A673 (cell line): Measurements from ENCODE around the gene PDE10A. TPM values are rescaled to one million over a fixed set of nuclear protein-coding genes. Genes with fewer than 3 reads are reported as not detected.

Experiments
- BruUV-seq: library from RNA; stranded (reverse); fragments of 400-500 nt; replicated peaks from 2 replicates; lab custom pipeline; 2021; lab: Mats Ljungman, UMichigan
- CTCF ChIA-PET: fragments of 300-600 bp; sonication (Branson Sonifier 250); formaldehyde crosslinking; loops from one replicate; lab custom pipeline; 2022; ENCODE audit warnings: antibody characterized with exemption; lab: Charles Lee
- POLR2A ChIA-PET: fragments of 300-600 bp; sonication (Branson Sonifier 250); formaldehyde crosslinking; loops from one replicate; lab custom pipeline; 2022; ENCODE audit warnings: antibody characterized with exemption; ENCODE audit not compliant: low non-redundant PET; lab: Charles Lee
- DNase-seq: peaks from one replicate; pipeline ENCODE4 v3.0.0-alpha.2; 2015; ENCODE audit warnings: low spot score
- H3K27ac ChIP-seq: fragments of 200-600 bp; sonication (generic); 2 replicates; pipeline ENCODE4 v1.5.1; 2016; ENCODE audit warnings: mixed run types, low read depth, mild to moderate bottlenecking, mixed read lengths, antibody characterized with exemption, low read length; ENCODE audit not compliant: poor library complexity, severe bottlenecking
- H3K27me3 ChIP-seq: fragments of 200-600 bp; sonication (generic); replicated peaks from 2 replicates; pipeline ENCODE4 v1.6.1; 2017; ENCODE audit warnings: mixed run types, low read depth, mild to moderate bottlenecking, mixed read lengths, antibody characterized with exemption, low read length; ENCODE audit not compliant: insufficient read depth, poor library complexity
- H3K36me3 ChIP-seq: fragments of 200-600 bp; sonication (generic); 2 replicates; pipeline ENCODE4 v1.6.1; 2016; ENCODE audit warnings: mixed run types, mild to moderate bottlenecking, mixed read lengths, antibody characterized with exemption, low read length; ENCODE audit not compliant: insufficient read depth, poor library complexity, severe bottlenecking
- H3K4me1 ChIP-seq: fragments of 200-600 bp; sonication (generic); 2 replicates; pipeline ENCODE4 v1.6.1; 2017; ENCODE audit warnings: mixed run types, mild to moderate bottlenecking, mixed read lengths, antibody characterized with exemption, low read length; ENCODE audit not compliant: insufficient read depth, poor library complexity, severe bottlenecking
- H3K4me3 ChIP-seq: fragments of 200-600 bp; sonication (generic); 2 replicates; pipeline ENCODE4 v1.5.1; 2016; ENCODE audit warnings: low read depth, mixed run types, mild to moderate bottlenecking, mixed read lengths, low read length; ENCODE audit not compliant: poor library complexity, severe bottlenecking
- H3K9me3 ChIP-seq: fragments of 200-600 bp; sonication (generic); 2 replicates; pipeline ENCODE4 v1.6.1; 2016; ENCODE audit warnings: mixed run types, low read depth, mild to moderate bottlenecking, mixed read lengths, antibody characterized with exemption, low read length; ENCODE audit not compliant: poor library complexity, severe bottlenecking
- EZH2 ChIP-seq: fragments of 200-600 bp; sonication (generic); IDR thresholded peaks from 2 replicates; pipeline ENCODE4 v1.6.1; 2017; ENCODE audit warnings: borderline replicate concordance, low read depth, mild to moderate bottlenecking, mixed read lengths, antibody characterized with exemption, low read length; ENCODE audit not compliant: poor library complexity, severe bottlenecking
- intact Hi-C: fragments of 100-400 bp; cut with micrococcal nuclease; formaldehyde crosslinking; loops from one replicate; pipeline ENCODE4 v1.10.0; 2022; ENCODE audit not compliant: unreplicated experiment
- total RNA-seq: library from RNA; stranded (reverse); gene quantifications from 2 replicates; pipeline ENCODE4 v1.2.3, GENCODE V29; 2021
- TF ChIP-seq, protein P1 (sequence below): fragments of 300-800, 200-600 bp; sonication (generic); conservative IDR thresholded peaks from 2 replicates; pipeline ENCODE4 v1.5.1; 2017; ENCODE audit warnings: low read depth, mild to moderate bottlenecking, antibody characterized with exemption, low read length, moderate library complexity, mixed read lengths

The PDE10A gene
- total RNA-seq, 1 experiment from 2014 or later = 2.3 TPM

DNA sequence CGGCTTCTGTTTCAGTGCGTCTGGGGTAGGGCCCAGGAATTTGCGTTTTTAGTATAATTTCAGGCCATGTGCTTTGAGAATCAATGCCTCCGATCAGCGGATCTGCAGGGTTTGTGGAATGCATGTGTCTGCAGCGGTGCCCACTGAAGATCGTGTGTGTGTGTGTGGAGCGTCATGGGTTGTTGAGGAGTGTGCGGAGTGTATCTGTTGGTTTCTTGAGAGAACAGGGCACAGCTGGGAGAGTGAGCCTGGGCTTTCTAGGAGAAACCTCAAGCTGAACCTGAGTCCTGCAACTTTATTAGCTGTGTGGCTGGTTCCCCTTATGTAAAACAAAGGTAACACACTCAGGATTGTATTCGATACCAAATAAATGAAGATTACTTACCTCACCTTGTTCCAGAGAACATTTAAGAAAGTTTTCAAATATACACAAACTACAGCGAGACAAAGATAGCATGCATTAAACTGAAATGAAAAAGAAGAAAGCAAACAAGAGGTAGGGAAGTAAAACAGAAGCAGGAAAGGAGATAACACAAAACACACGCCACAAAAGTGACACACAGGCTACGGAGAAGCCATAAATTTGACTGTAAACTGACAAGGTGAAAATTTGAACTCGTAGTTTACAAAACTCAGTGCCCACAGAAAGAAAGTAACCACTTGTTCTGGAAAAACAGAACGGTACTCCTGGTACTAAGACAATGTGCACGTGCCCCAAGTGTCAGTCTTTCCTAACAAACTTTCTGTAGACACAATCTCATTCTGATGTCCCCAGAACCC is 28.8 kb downstream of the PDE10A start:
- no peak for DNase-seq
- Histone ChIP-seq H3K36me3 (no peaks in the 10 kb centered on the region), H3K4me1 (no peaks in the 10 kb centered on the region), H3K27me3 (peaks cover 16% of the 10 kb centered on the region), H3K9me3 (no peaks in the 10 kb centered on the region), H3K4me3 (no peak overlapping the region), H3K27ac (no peak overlapping the region)
- TF ChIP-seq, protein P1, sequence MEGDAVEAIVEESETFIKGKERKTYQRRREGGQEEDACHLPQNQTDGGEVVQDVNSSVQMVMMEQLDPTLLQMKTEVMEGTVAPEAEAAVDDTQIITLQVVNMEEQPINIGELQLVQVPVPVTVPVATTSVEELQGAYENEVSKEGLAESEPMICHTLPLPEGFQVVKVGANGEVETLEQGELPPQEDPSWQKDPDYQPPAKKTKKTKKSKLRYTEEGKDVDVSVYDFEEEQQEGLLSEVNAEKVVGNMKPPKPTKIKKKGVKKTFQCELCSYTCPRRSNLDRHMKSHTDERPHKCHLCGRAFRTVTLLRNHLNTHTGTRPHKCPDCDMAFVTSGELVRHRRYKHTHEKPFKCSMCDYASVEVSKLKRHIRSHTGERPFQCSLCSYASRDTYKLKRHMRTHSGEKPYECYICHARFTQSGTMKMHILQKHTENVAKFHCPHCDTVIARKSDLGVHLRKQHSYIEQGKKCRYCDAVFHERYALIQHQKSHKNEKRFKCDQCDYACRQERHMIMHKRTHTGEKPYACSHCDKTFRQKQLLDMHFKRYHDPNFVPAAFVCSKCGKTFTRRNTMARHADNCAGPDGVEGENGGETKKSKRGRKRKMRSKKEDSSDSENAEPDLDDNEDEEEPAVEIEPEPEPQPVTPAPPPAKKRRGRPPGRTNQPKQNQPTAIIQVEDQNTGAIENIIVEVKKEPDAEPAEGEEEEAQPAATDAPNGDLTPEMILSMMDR = no peak
- TF ChIP-seq EZH2 = no peak
- ChIA-PET CTCF (no interaction called here), POLR2A (no interaction called here)
- BruUV-seq = no TSS peak
- intact Hi-C loops = no loop called here

DNA sequence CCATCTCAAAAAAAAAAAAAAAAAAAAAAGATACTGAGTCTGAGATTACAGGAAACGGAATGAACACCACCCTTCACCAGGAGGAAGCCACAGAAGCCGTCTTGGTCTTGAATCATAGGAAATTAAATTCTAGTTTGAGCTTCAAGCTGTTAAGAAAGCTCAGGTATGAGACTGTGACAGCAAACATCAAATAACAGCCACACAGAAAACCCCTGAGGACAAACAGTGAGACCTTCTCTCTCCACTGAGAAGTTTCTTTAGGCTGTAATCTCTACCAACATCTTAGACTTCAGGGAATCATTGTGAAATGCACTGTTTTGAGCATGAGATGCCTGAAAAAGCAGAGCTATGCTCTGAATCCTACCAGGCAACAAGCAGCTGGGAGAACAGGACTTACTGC is 30.8 kb downstream of the PDE10A start:
- H3K27me3 ChIP-seq = peaks cover 28% of the 10 kb centered on the region
- H3K27ac ChIP-seq = no peak overlapping the region
- no TSS peak for BruUV-seq
- no peak for DNase-seq
- H3K4me1 ChIP-seq = no peaks in the 10 kb centered on the region
- H3K36me3 ChIP-seq = no peaks in the 10 kb centered on the region
- CTCF ChIA-PET = no interaction called here
- POLR2A ChIA-PET = no interaction called here
- H3K9me3 ChIP-seq = no peaks in the 10 kb centered on the region
- intact Hi-C loops = no loop called here
- TF ChIP-seq, protein P1 = no peak
- TF ChIP-seq EZH2 = no peak
- H3K4me3 ChIP-seq = no peak overlapping the region

DNA sequence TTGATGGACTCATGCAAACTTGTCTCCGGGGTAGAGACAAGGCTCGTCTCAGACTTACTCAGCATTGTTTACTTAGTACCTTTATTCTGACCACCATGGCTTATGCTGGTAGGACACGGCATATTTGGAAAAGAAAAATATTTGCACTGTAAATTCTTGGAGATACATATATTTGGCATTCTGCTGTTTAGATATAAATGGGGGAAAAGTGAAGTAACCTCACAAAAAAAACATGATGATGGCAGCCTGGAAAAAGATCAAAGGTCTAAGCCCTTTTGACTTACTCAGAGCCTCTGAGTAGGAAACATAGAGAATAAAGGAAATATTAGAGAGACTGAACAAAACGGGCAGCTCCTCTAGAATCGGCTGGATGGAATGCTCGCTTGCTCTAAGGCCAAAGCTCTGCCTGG is 32.5 kb downstream of the PDE10A start:
- Histone ChIP-seq H3K9me3 (no peaks in the 10 kb centered on the region), H3K27me3 (peaks cover 29% of the 10 kb centered on the region), H3K36me3 (no peaks in the 10 kb centered on the region), H3K4me3 (no peak overlapping the region), H3K27ac (no peak overlapping the region), H3K4me1 (no peaks in the 10 kb centered on the region)
- intact Hi-C loops = no loop called here
- DNase-seq = no peak
- TF ChIP-seq, protein P1 = no peak
- no peak for TF ChIP-seq EZH2
- ChIA-PET POLR2A (no interaction called here), CTCF (no interaction called here)
- BruUV-seq = no TSS peak
